ENCODE results near the gene CHAF1A.
A peak's percentile ranks its signal among the peaks of the same experiment; 100 is the strongest.

Gene CHAF1A

DNA sequence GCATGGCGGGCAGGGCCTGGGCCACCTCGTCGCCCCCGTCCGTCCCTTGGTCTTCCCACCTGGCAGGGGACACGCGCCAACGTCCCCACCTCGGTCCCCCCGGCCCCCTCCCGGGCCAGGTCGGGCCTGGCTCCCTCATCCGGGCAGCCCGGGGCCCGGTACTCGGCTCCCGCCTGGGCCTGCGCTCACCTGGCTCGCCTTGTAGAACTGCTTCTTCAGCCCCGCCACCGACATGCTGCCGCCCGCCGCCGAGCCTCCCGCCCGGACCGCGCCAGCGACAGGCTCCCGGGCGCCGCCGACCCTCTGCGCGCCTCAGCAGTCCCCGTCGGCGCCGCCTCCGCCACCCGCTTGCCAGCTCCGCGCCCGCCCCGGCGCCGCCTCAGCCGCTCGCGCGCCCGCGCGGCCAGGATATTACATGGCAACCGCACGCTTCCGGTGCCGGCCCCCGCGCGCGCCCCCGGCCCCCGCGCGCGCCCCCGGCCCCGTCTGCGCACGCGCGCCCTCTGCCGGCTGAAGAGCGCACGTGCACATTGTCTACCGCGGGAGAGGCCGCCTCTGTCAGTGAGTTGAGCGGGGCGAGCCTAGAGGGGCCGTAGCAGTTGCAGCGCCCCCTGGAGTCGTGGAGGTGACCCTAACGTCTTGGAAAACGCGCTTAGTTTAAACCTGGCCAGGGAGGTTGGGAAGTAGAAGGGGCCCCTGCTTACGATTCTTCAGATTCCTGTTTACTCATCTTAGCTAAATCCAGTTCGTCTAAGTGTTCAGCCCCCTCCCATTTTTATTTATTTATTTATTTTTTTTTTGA lies 2.1 kb upstream of the CHAF1A start, which contains the start of gene SH3GL1:
SH3GL1 (minus strand) TSS at position 413 of the 802 bp plus-strand sequence; CDS start at position 234, 179 bp downstream.
- DNase-seq (ENCODE audit: extremely low read depth in 1 of 2, low read depth in 1 of 2) = peak; percentile 81 to 83

DNA sequence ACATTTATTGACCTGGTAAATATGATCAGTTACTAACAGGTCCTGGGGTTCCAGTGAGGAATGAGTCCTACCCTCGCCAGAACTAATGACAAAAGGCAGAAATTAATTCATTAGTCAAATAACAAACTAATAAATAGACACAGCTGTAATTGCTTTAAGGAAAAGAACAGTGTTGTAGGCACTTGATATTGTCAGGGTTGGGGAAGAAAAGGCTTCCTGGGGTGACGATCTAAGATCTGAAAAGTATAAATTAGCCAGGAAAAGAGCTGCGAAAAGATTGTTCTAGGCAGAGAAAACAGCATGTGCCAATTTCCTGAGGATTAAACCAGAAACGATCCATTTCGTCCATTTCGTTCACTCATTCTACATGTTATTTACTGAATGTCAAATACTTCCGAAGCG lies 670 bp upstream of the CHAF1A start:
- DNase-seq (ENCODE audit: extremely low read depth in 1 of 2, low read depth in 1 of 2) = no peak

DNA sequence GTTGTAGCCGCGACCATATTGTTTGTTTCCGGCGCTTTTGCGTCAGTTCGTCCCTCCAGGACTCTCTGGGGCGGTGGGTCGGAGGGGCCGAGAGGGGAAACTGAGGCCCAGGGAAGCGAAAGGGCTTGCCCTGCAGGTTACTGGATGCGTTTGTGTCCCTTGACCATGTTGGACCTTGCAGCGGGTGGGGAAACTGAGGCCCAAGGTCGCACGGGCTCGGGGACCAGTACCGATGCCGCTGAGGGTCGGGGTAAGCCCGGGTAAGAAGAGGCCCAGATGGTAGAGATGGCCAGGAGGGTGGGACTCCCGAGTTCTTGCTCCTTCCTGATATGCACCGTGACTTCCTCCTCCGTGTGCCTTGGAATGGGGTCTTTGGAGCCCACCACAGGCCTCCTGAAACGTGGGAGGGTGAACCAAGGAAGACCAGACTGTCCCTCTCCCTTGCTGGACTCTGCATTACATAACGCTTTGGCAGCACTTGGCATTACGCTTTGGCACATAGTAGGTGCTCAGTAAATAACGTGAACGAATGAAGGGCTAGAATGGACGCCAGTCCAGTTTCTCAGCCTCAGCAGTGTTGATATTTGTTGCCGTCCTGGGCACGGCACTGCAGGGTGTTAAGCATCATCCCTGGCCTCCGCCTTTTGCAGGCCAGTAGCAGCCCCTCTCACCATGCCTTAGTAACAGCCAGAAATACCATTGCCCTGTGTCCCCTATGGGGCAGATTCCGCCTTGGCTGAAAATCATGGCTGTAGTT lies 743 bp downstream of the CHAF1A start:
- DNase-seq (ENCODE audit: extremely low read depth in 1 of 2, low read depth in 1 of 2) = no peak

DNA sequence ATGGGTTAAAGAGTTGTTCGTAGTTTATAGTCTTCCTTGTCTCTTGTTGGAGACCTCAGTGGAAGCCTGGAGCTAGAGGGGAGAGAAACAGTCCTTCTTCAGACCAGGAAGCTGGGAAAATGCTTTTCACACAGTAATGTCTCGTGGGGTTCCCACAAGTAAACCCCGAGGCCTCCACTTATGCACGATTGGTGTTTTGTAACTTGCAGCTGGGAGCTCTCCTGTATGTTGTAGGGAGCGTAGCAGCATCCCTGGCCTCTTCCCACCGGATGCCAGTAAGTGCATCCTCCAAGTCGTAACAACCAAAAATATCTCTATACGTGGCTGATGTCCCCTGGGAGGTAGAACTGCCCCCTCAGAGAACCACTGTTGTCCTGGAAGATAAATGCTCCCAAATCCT lies 3.5 kb downstream of the CHAF1A start:
- DNase-seq (ENCODE audit: extremely low read depth in 1 of 2, low read depth in 1 of 2) = no peak

DNA sequence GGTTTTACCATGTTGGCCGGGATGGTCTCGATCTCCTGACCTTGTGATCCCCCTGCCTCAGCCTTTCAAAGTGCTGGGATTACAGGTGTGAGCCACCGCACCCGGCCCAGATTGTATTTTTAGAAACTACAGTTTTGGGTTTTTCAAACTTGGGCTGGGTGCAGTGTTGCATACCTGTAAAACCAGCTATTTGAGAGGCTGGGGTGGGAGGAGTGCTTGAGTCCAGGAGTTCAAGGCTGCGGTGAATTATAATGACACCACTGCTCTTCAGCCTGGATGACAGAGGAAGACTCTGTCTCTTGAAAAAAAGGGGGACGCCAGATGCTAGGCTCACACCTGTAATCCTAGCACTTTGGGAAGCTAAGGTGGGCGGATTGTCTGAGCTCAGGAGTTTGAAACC lies 4.2 kb downstream of the CHAF1A start:
- no peak for DNase-seq (ENCODE audit: extremely low read depth in 1 of 2, low read depth in 1 of 2)

DNA sequence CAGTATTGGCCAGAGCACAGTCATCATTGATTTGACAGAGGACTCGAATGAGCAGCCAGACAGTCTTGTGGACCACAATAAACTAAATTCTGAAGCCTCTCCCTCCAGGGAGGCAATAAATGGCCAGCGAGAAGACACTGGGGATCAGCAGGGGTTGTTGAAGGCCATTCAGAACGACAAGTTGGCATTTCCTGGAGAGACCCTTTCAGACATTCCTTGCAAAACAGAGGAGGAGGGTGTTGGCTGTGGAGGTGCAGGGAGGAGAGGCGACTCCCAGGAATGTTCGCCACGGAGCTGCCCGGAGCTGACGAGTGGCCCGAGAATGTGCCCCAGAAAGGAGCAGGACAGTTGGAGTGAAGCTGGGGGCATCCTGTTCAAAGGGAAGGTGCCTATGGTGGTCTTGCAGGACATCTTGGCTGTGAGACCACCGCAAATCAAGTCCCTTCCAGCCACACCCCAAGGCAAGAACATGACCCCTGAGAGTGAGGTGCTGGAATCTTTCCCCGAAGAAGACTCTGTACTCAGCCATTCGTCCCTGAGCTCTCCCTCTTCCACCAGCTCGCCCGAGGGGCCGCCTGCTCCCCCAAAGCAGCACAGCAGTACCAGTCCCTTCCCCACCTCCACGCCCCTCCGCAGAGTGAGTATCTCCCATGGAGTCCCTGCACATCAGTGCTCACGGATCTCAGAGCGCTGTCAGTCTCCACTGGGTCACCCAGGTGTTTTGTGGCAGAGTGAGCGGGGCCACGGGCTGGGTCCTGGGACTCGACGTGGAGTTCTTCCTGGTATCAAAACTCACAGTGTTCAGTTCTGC lies 6.9 kb downstream of the CHAF1A start:
- no peak for DNase-seq (ENCODE audit: extremely low read depth in 1 of 2, low read depth in 1 of 2)

DNA sequence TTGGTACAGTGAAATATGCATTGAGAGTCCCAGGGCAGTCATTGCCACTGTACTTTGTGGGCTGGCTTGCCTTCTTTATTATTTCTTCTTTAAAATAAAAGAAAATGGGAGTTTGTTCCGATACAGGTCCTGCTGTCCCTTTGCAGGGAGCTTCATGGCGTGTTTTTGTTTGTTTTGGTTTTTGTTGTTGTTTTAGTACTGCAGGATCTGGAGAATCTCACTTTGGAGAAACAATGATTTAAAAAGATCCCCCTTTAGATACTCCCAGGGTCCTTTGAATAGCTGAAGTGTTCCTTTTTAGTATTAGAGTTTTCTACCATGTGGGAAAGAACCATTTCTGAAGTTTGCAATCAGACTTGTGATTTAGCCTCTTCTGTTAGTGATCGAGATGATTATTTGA lies 11.1 kb downstream of the CHAF1A start:
- DNase-seq (ENCODE audit: extremely low read depth in 1 of 2, low read depth in 1 of 2) = no peak

DNA sequence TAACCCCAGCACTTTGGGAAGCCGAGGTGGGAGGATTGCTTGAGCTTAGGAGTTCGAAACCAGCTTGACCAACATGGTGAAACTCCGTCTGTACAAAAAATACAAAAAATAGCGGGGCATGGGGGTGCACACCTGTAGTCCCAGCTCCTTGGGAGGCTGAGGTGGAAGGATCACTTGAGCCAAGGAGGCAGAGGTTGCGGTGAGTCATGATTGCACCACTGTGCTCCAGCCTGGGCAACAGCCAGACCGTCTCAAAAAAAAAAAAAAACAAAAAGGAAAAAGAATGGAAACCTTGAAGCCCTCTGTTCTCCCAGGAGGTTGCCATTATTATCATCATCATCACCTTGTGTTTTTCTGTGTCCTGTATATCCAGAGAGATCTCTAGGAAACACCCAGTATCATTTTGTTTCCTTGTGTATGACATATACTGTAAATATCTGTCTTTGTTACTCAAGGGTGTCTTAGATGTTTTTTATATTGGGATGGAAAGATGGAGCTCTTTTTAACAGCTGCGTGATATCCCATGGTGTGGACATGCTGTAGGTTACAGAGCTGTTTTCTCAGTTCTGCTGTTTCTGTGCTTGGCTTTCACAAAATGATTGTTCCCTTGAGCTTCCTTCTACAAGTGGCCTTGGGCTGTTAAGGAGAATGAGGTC lies 11.8 kb downstream of the CHAF1A start:
- DNase-seq (ENCODE audit: extremely low read depth in 1 of 2, low read depth in 1 of 2) = no peak

DNA sequence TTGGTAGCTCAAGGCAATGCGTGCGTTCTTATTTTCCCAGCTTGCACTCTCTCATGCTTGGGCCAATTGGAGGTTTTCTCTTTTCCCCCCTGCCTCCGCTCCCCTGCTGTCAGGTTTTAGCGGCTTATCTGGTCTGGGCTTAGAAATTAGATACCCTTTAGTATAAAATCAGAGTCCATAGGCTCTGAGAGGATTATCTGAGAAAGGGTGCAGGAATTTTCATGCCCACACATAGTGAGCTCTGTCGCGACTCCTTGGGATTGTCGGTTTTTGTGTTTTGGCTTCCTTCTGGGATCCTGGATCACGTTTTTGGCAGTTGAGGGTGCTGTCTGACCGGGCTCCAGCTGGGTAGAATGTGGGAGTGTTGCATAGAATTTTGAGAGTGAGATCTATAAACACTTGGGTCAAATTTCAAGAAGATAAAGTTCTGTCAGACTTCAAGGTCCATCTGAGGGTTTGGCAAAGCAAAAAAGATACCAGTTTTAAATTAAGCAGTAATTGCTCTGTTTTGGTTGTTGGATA lies 12.4 kb downstream of the CHAF1A start:
- no peak for DNase-seq (ENCODE audit: extremely low read depth in 1 of 2, low read depth in 1 of 2)

DNA sequence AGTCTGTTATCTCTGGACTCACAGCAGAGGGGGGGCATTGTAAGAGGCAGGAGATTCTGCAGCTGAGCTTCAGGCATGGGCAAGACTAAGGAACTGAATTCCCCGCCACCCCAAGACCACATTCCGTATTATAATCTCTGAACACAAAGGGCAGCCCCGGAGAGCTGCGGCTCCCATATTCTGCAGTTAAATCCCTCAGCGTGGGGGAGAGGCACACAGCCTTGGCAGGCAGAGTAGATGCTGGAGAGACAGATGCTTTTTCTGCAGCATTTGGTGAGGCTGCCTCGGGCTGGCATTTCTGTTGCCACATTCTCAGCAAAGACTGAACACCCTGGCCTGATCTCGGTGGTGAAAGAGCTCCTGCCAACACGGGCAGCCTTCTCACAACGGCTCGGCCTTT lies 12.9 kb downstream of the CHAF1A start:
- no peak for DNase-seq (ENCODE audit: extremely low read depth in 1 of 2, low read depth in 1 of 2)

DNA sequence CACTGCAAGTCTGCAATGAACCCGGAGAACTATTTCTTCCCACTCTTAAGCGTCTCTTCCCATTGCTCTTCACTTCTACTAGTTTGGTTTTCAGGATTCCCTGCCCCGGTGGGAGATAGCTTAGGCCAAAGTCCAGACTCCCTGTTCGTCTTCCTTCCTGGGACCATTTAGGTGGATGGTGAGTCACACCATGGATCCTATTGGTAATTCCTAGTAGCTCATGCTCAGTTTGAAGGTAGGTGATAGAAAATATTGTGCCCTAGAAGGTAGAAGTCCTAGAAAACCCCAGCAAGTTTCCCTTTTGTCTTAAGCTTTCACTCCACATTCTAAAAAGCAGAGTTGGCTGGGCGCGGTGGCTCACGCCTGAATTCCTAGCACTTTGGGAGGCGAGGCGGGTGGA lies 13.8 kb downstream of the CHAF1A start:
- no peak for DNase-seq (ENCODE audit: extremely low read depth in 1 of 2, low read depth in 1 of 2)

DNA sequence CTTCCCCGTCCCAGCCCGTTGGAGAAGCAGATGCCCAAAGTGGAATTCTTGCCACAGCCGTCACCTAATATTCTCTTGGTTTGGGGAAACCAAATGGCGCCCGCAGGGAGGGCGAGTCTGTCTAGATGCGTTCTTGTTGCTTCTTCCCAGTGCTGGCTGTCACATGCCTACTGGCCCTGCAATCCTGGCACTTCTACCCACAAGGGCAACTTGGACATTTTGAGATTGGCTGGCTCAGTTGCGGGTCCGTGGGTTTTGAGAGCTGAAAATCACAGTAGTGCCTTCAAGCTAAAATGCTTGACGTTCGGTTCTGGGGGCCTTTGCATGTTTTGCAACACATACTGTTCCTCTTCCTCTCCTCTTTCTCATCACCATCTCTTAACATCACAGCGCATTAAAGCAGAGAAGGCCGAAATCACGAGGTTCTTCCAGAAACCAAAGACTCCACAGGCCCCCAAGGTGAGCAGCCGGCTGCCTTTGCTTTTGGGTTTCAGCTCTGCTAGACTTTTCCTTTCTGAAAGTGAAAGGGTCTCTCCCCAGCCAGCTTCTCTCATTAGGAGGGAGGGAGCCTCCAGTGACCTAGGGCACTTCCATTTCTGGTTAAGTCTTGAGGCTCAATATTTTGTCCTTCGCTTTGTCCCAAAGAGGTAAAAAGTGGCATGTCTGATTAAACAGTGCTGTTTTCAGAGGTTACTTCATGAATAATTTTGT lies 21.1 kb downstream of the CHAF1A start:
- DNase-seq (ENCODE audit: extremely low read depth in 1 of 2, low read depth in 1 of 2) = no peak

DNA sequence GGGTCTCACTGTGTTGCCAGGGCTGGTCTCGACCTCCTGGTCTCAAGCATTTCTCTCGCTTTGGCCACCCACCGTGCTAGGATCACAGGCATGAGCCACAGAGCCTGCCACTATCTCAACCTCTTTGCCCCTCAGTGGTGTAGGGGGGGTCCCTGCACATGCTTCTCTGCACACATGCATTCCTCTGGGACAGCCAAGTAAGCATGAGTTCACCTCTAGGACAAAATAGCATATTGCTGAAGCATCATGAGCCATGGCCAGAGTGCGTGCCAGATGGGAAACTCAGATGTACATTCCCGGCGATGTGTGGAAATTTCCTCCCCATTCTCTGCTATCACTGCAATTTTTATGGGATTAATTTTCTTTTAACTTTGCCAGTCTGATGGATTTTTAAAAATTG lies 23.1 kb downstream of the CHAF1A start:
- no peak for DNase-seq (ENCODE audit: extremely low read depth in 1 of 2, low read depth in 1 of 2)

DNA sequence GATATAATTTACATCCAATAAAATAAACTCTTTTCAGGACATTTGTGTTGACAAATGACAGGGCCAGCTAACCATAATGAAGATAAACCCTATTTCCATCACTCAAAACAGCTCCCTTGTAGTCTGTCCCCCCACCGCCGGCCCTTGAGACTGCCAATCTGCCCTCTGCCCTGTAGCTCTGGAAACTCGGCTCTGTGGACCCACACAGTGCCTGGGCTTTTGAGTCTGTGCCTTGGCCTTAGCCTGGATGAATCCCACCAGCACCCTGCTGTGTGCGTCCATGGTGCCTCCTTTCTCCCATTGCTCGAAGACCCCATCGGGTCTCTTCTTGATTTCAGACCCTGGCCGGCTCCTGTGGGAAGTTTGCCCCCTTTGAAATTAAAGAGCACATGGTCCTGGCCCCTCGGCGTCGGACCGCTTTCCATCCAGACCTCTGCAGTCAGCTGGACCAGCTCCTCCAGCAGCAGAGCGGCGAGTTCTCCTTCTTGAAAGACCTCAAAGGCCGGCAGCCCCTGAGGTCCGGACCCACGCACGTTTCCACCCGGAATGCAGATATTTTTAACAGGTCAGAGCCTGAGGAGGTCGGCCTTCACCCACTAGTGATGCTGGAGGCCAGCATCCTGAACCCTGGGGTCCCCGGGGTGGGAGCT lies 26.0 kb downstream of the CHAF1A start:
- no peak for DNase-seq (ENCODE audit: extremely low read depth in 1 of 2, low read depth in 1 of 2)

DNA sequence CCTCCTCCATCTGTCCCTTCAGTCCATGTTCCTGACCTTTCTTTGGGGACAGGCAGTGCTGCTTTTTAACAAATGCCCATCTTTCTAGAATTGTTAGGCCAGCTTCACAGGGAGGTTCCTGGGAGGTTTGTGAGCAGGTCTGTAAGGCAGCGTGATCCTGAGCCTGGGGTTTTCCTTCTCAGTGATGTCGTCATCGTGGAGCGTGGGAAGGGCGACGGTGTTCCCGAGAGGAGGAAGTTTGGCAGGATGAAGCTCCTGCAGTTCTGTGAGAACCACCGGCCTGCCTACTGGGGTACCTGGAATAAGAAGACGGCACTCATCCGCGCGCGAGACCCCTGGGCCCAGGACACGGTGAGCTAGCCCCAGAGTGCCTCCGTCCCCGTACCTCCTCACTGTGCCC lies 26.8 kb downstream of the CHAF1A start:
- DNase-seq (ENCODE audit: extremely low read depth in 1 of 2, low read depth in 1 of 2) = no peak

DNA sequence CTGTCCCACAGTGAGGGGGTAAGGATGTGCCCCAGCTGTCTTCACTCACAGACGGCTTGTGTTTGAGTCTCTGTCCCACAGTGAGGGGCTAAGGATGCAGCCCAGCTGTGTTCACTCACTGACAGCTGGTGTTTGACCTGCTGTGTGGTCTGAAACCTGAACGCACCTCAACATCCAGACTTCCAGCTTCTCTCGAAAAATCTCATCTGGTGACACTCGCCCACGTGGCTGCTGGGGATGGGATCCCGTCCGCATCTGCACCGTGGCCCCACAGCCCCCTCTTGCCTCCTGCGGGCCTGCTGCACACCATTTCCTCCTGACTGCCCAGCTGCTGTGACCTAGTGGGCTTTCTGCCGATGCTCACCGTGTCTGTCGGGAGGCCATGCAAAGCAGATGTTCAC lies 27.3 kb downstream of the CHAF1A start:
- DNase-seq (ENCODE audit: extremely low read depth in 1 of 2, low read depth in 1 of 2) = no peak

DNA sequence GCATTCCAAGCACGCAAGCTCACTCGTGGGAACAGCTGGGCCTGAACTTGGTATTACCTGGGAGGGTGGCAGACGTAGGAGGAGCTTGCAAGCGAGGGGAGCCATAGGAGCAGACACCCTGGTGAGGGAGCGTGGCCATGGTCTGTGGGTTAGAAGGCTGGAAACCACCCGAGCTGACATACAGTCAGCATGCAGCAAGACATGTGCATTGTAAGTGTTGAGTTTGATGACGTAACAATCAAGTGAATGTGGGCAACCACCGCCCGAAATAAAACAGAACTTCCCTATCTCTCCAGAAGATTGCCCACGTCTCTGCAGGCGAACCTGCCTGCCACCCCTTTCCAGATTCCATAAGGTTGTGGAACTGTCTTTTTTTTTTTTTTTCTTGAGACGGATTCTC lies 28.3 kb downstream of the CHAF1A start:
- no peak for DNase-seq (ENCODE audit: extremely low read depth in 1 of 2, low read depth in 1 of 2)

DNA sequence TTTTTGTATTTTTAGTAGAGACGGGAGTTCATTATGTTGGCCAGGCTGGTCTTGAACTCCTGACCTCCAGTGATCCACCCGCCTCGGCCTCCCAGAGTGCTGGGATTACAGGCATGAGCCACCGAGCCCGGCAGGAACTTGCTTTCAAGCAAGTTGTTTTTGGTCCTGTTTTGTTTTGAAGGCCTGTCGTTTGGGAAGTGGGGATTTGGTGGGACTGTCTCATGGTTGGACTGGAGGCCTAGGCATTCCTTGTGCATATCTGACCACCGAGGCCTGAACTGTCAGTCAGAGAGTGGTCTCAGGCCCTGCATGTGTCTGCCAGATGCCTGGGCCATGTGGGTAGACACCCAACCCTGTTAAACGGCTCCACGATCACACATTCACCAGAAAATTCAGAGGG lies 28.9 kb downstream of the CHAF1A start:
- no peak for DNase-seq (ENCODE audit: extremely low read depth in 1 of 2, low read depth in 1 of 2)

DNA sequence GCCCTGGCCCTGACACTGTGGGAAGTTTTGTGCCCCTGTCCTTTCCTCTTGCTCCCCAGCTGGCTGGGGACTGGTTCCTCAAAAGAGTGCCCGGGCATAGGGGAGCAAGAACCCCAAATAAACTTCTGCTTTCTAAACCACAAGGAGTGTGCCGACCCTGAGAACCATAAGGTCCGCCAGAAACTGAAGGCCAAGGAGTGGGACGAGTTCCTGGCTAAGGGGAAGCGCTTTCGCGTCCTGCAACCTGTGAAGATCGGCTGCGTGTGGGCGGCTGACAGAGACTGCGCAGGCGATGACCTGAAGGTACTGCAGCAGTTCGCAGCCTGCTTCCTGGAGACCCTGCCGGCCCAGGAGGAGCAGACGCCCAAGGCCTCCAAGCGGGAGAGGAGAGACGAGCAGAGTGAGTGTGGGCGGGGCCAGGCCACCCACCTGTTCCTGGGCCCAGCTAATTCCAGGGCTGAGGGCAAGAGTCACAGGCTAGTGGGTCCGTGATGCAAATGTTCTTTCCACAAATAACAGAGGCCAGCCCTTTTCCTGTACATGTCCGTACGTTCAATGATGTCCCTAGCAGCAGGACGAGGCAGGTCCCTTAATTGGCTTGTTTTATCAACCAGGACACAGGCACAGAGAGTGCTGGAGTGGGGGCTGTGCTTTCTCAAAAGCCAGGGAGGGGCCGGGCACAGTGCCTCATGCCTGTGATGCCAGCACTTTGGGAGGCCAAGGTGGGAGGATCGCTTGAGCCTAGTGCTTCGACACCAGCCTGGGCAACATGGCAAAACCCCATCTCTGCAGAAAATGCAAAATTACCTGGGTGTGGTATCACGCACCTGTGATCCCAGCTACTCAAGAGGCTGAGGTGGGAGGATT lies 29.6 kb downstream of the CHAF1A start:
- DNase-seq (ENCODE audit: extremely low read depth in 1 of 2, low read depth in 1 of 2) = no peak
